NCI-H146 (cell line): Measurements from ENCODE around the gene COMMD7.
"Not testable (repeated sequence)": the region's sequence is repeated elsewhere in the genome, so short reads cannot be mapped to it uniquely, and the experiment has no call there.

Experiments used
- DNase-seq: peaks from one replicate; lab custom pipeline; 2025; lab: John Stamatoyannopoulos, UW

COMMD7 gene

GRCh38 chr20:32765230-32765875 is 22.1 kb upstream of the COMMD7 start:
- DNase-seq, result not testable (repeated sequence)

GRCh38 chr20:32764005-32764960 is 21.0 kb upstream of the COMMD7 start:
- DNase-seq, result no peak

- peak; percentile 76 for DNase-seq
Measured at GRCh38 chr20:32763202-32764004, 20.1 kb upstream of the COMMD7 start.

- DNase-seq, result peak; percentile 77
Measured at GRCh38 chr20:32762754-32763201, 19.5 kb upstream of the COMMD7 start.

- peak; percentile 96 for DNase-seq
Measured at GRCh38 chr20:32761831-32762753, 18.8 kb upstream of the COMMD7 start, which contains the start of gene DNMT3B. Gene DNMT3B (plus strand): TSS chr20:32762385. CDS start chr20:32780324, 17,939 bp downstream.

- no peak for DNase-seq
Measured at GRCh38 chr20:32761417-32761830, 18.2 kb upstream of the COMMD7 start.

GRCh38 chr20:32756156-32756555 is 12.9 kb upstream of the COMMD7 start:
- no peak for DNase-seq

GRCh38 chr20:32753731-32754130 is 10.5 kb upstream of the COMMD7 start:
- no peak for DNase-seq

- DNase-seq, result peak; percentile 24
Measured at GRCh38 chr20:32752458-32753250, 9.4 kb upstream of the COMMD7 start.

GRCh38 chr20:32751702-32752457 is 8.6 kb upstream of the COMMD7 start:
- no peak for DNase-seq

GRCh38 chr20:32751293-32751692 is 8.0 kb upstream of the COMMD7 start:
- DNase-seq, result no peak

GRCh38 chr20:32749914-32750637 is 6.8 kb upstream of the COMMD7 start:
- no peak for DNase-seq

- DNase-seq, result peak; percentile 38
Measured at GRCh38 chr20:32742322-32743236, 688 bp downstream of the COMMD7 start.

GRCh38 chr20:32741151-32741550 is 2.1 kb downstream of the COMMD7 start:
- DNase-seq, result no peak

GRCh38 chr20:32737371-32738223 is 5.7 kb downstream of the COMMD7 start:
- DNase-seq, result no peak

- no peak for DNase-seq
Measured at GRCh38 chr20:32731882-32732266, 11.4 kb downstream of the COMMD7 start.

- not testable (repeated sequence) for DNase-seq
Measured at GRCh38 chr20:32729334-32729733, 13.9 kb downstream of the COMMD7 start.
